ENCODE results near the gene ANTXR2.
"Not testable (repeated sequence)": the region's sequence is repeated elsewhere in the genome, so short reads cannot be mapped to it uniquely, and the experiment has no call there.

The ANTXR2 gene

DNA sequence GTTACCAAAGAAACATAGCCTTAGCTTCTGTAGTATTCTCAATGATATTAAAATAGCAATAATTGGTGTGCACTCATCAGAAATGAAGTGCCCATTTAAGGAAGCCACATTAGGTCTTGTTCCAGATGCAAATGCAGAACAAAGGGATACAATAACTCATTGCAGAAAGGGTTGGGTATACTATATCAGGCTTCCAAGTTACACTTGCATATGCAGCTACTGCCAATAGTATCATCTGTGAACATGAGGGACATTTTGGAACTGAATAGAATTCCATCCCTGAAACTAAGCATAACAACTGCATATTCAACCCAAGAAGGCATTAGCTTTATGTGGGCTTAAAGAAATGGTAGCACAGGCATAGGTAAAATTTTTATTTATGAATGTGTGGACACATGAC, 167.8 kb downstream of the ANTXR2 start:
- no peak for DNase-seq

DNA sequence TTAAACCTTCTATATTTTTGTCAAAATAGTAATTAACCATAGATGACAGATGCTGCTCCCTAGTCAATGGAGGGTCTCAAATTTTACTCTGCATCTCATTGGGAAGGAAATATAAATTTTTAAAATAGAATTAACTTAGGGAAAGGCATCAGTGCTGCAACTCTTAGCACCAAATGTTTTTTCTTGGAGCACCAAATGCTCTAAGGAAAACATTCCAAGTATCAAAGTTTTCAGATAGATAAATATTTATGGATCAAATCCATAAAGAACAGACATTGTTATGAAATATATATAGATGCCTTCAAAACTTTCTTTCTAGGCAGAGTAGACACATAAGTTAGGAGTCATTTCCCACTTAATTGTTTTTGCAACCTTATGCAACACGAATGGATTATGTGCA, 168.7 kb downstream of the ANTXR2 start:
- no peak for DNase-seq

DNA sequence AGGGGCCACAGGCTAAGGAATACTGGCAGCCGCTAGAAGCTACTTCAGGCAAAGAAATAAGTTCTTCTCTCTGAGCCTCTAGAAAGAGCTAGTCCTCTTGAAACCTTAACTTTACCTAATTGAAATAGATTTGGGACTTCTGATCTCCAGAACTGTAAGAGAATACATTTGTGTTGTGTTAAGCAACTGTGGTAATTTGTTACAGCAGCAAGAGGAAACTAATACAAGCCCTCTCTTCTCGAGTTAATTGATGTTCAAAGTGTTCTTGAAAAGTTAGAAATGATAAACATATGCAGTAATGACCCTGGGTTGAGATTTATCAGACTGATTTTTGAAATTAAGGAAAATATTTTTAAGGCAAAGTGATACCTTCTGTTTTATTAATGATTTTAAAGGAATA, 172.8 kb downstream of the ANTXR2 start:
- DNase-seq, result no peak

DNA sequence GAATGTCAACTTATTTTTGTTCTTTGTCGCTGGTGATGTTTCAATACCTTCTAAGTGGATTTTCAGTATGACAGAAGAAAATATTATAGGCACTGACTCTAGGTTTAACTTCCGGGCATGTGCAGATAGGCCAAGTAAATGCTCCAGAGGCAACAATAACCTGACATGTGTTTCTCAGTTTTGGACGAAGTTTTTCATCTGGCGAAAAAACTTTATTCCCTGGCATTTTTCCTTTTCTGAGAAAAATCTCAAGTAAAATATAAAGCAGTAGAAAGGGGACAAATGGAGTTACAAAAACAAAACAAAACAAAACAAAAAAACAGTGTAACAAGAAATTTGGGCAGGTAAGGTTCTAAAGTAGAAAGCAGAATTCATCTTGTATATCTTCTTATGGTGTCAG, 173.5 kb downstream of the ANTXR2 start:
- DNase-seq, result no peak

DNA sequence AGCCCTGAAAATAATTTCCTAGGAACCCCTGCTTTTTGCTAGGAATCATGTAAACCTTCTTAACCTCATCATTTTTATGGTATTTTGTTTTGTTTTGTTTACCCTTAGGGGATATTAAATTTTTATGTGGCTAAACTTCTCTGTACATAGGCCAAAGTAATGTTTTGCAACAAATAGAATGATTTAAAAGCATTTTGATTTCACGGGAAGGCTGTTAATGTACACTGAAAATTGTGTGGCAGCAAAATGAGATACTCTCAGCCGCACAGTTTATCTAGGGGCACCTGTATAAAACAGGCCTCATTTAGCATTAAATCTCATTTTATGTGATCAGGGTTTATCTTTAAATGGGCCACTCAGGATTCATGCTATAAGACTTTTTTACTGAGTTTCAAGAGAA, 175.0 kb downstream of the ANTXR2 start:
- DNase-seq, result no peak

GRCh38 chr4:79897174-79897573, 175.9 kb downstream of the ANTXR2 start:
- DNase-seq, result no peak

- no peak for DNase-seq
Measured at GRCh38 chr4:79893456-79893855, 179.6 kb downstream of the ANTXR2 start.

DNA sequence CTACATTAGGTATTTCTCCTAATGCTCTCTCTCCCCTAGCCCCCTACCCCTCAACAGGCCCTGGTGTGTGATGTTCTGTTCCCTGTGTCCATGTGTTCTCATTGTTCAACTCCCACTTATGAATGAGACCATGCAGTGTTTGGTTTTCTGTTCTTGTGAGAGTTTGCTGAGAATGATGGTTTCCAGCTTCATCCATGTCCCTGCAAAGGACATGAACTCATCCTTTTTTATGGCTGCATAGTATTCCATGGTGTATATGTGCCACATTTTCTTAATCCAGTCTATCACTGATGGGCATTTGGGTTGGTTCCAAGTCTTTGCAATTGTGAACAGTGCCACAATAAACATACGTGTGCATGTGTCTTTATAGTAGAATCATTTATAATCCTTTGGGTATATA, 184.0 kb downstream of the ANTXR2 start:
- DNase-seq, result not testable (repeated sequence)

- no peak for DNase-seq
Measured at GRCh38 chr4:79886557-79886956, 186.5 kb downstream of the ANTXR2 start.

GRCh38 chr4:79886021-79886420, 187.0 kb downstream of the ANTXR2 start:
- DNase-seq, result no peak

DNA sequence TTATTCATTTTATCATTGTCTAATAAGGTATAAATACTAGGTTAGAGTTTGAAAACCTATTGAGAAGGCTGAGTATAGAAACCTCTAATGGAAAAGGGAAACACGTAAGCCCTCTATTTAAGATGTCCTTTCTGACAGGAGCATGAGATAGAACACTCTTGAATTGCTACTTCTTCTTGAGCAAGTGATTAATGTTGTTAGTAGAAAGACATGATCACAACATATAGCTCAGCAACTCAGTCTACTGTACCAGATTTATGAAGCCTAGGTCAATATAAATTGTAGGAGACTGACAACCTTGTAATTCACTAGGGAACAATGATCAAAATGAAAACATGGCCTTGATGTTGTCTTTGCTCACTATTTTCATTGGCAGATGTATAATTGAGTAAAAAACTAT, 189.7 kb downstream of the ANTXR2 start:
- DNase-seq, result no peak

- DNase-seq, result no peak
Measured at GRCh38 chr4:79882806-79883205, 190.2 kb downstream of the ANTXR2 start.

GRCh38 chr4:79881407-79881806, 191.6 kb downstream of the ANTXR2 start:
- DNase-seq, result no peak

DNA sequence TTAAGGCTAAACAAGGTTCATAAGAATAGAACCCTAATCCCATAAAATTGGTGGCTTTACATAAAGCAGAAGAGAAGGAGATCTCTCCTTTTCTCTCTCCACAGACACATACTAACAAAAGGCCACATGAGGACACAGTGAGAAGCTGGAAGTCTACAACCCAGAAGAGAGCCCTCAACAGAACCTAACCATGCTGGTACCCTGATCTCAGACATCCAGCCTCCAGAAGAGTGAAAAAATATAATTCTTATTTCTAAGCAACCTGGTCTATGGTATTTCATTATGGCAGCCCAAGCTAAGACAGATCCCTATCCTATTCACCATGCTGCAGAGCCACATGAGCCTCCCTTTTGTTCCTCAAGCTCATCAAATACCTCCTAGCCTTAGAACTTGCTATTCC, 195.5 kb downstream of the ANTXR2 start:
- no peak for DNase-seq

GRCh38 chr4:79875344-79875899, 197.6 kb downstream of the ANTXR2 start:
- no peak for DNase-seq

DNA sequence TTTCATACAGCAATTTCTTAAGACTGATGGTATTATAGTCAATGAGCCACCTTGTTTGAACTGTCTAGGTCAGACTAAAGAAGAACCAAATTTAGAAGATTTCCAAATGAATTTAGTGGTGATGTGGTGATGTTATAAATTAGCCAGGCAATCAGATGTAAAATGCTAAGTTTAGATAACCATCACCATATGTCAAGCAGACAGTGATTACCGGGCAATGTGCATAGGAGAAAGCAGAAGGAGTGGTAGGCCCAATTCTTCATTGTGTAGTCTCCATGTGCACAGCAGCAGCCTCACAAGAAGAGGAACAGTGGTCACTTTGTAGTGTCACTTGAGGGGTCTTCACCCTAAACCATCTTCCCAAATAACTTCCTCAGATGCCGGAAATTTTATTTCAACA, 198.8 kb downstream of the ANTXR2 start:
- no peak for DNase-seq

GRCh38 chr4:79872738-79873137, 200.3 kb downstream of the ANTXR2 start:
- DNase-seq, result no peak

- DNase-seq, result no peak
Measured at GRCh38 chr4:79871961-79872360, 201.1 kb downstream of the ANTXR2 start.

DNA sequence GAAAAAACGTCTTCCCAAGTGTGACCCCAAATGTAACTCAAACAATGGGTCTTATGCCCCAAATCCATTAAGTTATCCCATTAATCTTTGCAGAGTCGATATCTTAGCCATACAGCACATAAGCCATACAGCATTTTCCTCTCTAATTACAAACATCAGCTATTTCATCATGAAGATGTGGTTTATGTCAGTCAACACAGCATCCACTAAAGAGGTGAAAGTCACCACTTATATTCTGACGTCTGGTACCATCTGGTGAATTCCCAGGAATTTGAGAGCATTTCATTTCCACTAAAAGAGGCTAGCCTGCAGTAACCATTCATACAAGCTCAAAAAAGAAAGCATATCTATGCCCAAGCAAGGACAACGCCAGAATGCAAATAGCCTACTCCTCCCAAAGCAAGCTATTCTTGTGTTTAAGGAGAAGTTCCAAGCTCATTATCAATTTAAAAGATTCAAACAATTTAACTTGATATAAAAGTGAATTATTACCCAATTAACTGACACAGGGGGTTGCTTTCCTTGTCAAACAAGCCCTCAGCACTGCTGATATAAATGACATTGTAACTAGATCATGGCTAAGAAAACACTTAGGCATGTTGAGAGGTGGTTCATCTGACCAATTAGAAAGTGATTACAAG, 203.3 kb downstream of the ANTXR2 start:
- no peak for DNase-seq

DNA sequence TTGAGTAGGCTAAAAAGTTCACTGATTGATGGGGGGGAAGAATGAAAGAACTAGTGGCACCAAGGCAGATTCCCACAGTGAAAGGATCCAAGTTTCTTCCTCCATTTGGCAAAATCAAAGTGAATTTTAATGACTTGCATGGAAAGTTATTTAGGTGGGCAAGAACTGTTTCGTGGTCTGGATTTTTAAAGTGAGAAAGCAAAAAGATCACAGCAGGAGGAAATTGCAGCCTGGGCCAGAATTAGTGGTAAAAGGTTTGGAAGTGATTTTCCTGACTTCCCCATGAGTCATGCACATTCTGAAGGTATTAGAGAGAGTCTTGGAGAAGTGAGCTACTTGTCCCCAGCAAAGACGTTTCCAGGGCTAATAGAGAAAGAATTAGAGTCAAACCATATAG, 207.8 kb downstream of the ANTXR2 start:
- DNase-seq, result no peak

- no peak for DNase-seq
Measured at GRCh38 chr4:79864500-79865200, 208.4 kb downstream of the ANTXR2 start.

DNA sequence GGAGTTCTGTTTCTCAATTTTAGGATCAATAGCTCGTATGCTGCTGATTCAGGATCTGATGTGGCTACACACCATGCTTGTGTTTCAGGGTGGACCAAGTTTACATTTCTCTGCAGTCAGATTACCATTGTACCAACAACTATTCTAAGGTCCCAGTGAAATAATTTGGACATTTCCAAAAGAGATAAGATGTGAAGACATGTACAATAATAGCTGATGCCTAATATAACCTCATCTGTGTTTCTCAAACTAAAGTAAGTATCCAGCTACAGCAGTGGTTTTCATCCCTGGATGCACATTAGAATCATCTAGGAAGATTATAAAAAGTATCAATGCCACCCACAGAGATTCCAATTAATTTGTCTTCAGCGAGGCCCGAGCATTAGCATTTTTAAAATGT, 209.7 kb downstream of the ANTXR2 start:
- no peak for DNase-seq

GRCh38 chr4:79862821-79863220, 210.2 kb downstream of the ANTXR2 start:
- DNase-seq, result no peak

GRCh38 chr4:79857811-79858210, 215.2 kb downstream of the ANTXR2 start:
- no peak for DNase-seq

GRCh38 chr4:79856196-79856595, 216.8 kb downstream of the ANTXR2 start:
- no peak for DNase-seq

All from activated naive CD4-positive, alpha-beta T cell (primary cell).